IMR-90 (cell line): ENCODE data around the gene CACNB2. TPM values are rescaled to one million over a fixed set of nuclear protein-coding genes. Genes with fewer than 3 reads are reported as not detected.
A peak's percentile ranks its signal among the peaks of the same experiment; 100 is the strongest.
"Not testable (repeated sequence)": the region's sequence is repeated elsewhere in the genome, so short reads cannot be mapped to it uniquely, and the experiment has no call there.

Experiments used
- ATAC-seq: fragments of 200-7000 bp; cut with Tn5 transposase; 2 replicates; pipeline ENCODE4 v1.9.1; 2020; ENCODE audit warnings: low read depth, mild to moderate bottlenecking, moderate library complexity
- BruUV-seq: library from RNA; stranded (reverse); fragments of 400-500 nt; replicated peaks from 2 replicates; lab custom pipeline; 2021; lab: Mats Ljungman, UMichigan
- CTCF ChIA-PET: fragments of 300-600 bp; formaldehyde crosslinking; extraction: SDS; loops from one replicate; lab custom pipeline; 2021; ENCODE audit warnings: antibody characterized with exemption; lab: Yijun Ruan, JAX
- POLR2A ChIA-PET: fragments of 300-600 bp; sonication (Branson Sonifier 250); formaldehyde crosslinking; loops from one replicate; lab custom pipeline; 2022; ENCODE audit warnings: antibody characterized with exemption; ENCODE audit not compliant: unreplicated experiment; lab: Charles Lee
- DNase-seq: peaks from one replicate; pipeline ENCODE4 v3.0.0; 2013
- H2AFZ ChIP-seq: replicated peaks from 2 replicates; pipeline ENCODE3; 2013; ENCODE audit warnings: low read length, mild to moderate bottlenecking; ENCODE audit not compliant: poor library complexity
- H2AK5ac ChIP-seq: 2 replicates; pipeline ENCODE4 v1.6.1; 2013; ENCODE audit warnings: low read depth, low read length, inconsistent platforms
- H2AK9ac ChIP-seq: replicated peaks from 2 replicates; pipeline ENCODE3; 2013; ENCODE audit warnings: mild to moderate bottlenecking, low read depth, low read length, moderate library complexity; ENCODE audit not compliant: poor library complexity
- H2BK120ac ChIP-seq: 2 replicates; pipeline ENCODE4 v1.6.1; 2013; ENCODE audit warnings: low read depth, low read length, inconsistent platforms
- H2BK15ac ChIP-seq: 3 replicates; pipeline ENCODE4 v1.6.1; 2013; ENCODE audit warnings: low read depth, low read length, inconsistent platforms
- H2BK20ac ChIP-seq: 2 replicates; pipeline ENCODE4 v1.6.1; 2013; ENCODE audit warnings: low read depth, mild to moderate bottlenecking, inconsistent platforms, low read length, moderate library complexity
- H2BK5ac ChIP-seq: 2 replicates; pipeline ENCODE4 v1.6.1; 2013; ENCODE audit warnings: mild to moderate bottlenecking, low read depth, low read length, inconsistent platforms; ENCODE audit not compliant: poor library complexity, severe bottlenecking
- H3K14ac ChIP-seq: replicated peaks from 2 replicates; pipeline ENCODE4 v1.6.1; 2013; ENCODE audit warnings: low read depth, low read length, inconsistent platforms
- H3K18ac ChIP-seq: 2 replicates; pipeline ENCODE4 v1.6.1; 2013; ENCODE audit warnings: low read depth, low read length, control low read depth
- H3K23ac ChIP-seq: 2 replicates; pipeline ENCODE4 v1.6.1; 2013; ENCODE audit warnings: low read depth, low read length, inconsistent platforms
- H3K27ac ChIP-seq: 2 replicates; pipeline ENCODE4 v1.5.1; 2013; ENCODE audit warnings: mild to moderate bottlenecking, control low read depth, low read length; ENCODE audit not compliant: insufficient read depth
- H3K27me3 ChIP-seq: 2 replicates; pipeline ENCODE4 v1.6.1; 2013; ENCODE audit warnings: low read length; ENCODE audit not compliant: control insufficient read depth, insufficient read depth
- H3K36me3 ChIP-seq: 2 replicates; pipeline ENCODE4 v1.6.1; 2013; ENCODE audit warnings: low read length, mixed read lengths; ENCODE audit not compliant: control insufficient read depth, insufficient read depth
- H3K4ac ChIP-seq: 2 replicates; pipeline ENCODE4 v1.6.1; 2013; ENCODE audit warnings: low read depth, low read length, inconsistent platforms
- H3K4me1 ChIP-seq: 2 replicates; pipeline ENCODE4 v1.6.1; 2013; ENCODE audit warnings: low read length, mixed read lengths; ENCODE audit not compliant: control insufficient read depth, insufficient read depth
- H3K4me2 ChIP-seq: 2 replicates; pipeline ENCODE4 v1.6.1; 2013; ENCODE audit warnings: low read depth, mild to moderate bottlenecking, control low read depth, low read length, moderate library complexity
- H3K4me3 ChIP-seq: 2 replicates; pipeline ENCODE4 v1.5.1; 2013; ENCODE audit warnings: low read depth, mild to moderate bottlenecking, control low read depth, low read length, moderate library complexity; ENCODE audit not compliant: insufficient read depth
- H3K56ac ChIP-seq: 2 replicates; pipeline ENCODE4 v1.6.1; 2013; ENCODE audit warnings: low read length, inconsistent platforms; ENCODE audit not compliant: insufficient read depth; ENCODE audit errors: extremely low read depth
- H3K79me1 ChIP-seq, 2 experiments: 2 replicates each; pipeline ENCODE4 v1.6.1; 2013; ENCODE audit warnings: low read length in 2 of 2, inconsistent platforms in 1 of 2, low read depth in 1 of 2
- H3K9ac ChIP-seq: 2 replicates; pipeline ENCODE4 v1.6.1; 2013; ENCODE audit warnings: low read depth, low read length, control low read depth
- H3K9me1 ChIP-seq: 2 replicates; pipeline ENCODE4 v1.6.1; 2013; ENCODE audit warnings: low read length, inconsistent platforms; ENCODE audit not compliant: insufficient read depth
- H3K9me3 ChIP-seq: 2 replicates; pipeline ENCODE4 v1.6.1; 2013; ENCODE audit warnings: low read length; ENCODE audit not compliant: control insufficient read depth, insufficient read depth
- H4K20me1 ChIP-seq: 2 replicates; pipeline ENCODE4 v1.6.1; 2013; ENCODE audit warnings: low read length, inconsistent platforms; ENCODE audit not compliant: insufficient read depth
- H4K5ac ChIP-seq: 2 replicates; pipeline ENCODE4 v1.6.1; 2013; ENCODE audit warnings: mild to moderate bottlenecking, low read depth, low read length, control low read depth
- H4K8ac ChIP-seq, 2 experiments: 2 replicates each; pipeline ENCODE4 v1.6.1; 2013; ENCODE audit warnings: low read depth in 2 of 2, low read length in 2 of 2, control low read depth in 1 of 2, inconsistent platforms in 1 of 2
- H4K91ac ChIP-seq: 2 replicates; pipeline ENCODE4 v1.6.1; 2013; ENCODE audit warnings: low read depth, low read length, inconsistent platforms; ENCODE audit not compliant: insufficient read depth
- WGBS, 2 experiments: methylation state at CpG; one replicate each; pipeline versions ENCODE4 v1.1.5 to v1.1.7; 2013; ENCODE audit warnings: missing lambda C conversion rate in 2 of 2; ENCODE audit not compliant: insufficient read length in 1 of 2; ENCODE audit errors: extremely low coverage in 2 of 2; 5-methylcytosine and 5-hydroxymethylcytosine counted together
- dilution Hi-C: fragments of 300-500 bp; cut with HindIII; formaldehyde crosslinking; loops from one replicate; pipeline ENCODE4 v1.14.3; 2018; ENCODE audit warnings: low sequenced_read_pairs; ENCODE audit not compliant: unreplicated experiment
- in situ Hi-C: fragments of 300-500 bp; cut with MboI; formaldehyde crosslinking; loops from 3 replicates; pipeline ENCODE4 v1.14.3; 2019; ENCODE audit warnings: low sequenced_read_pairs, inconsistent platforms, mixed read lengths
- intact Hi-C: fragments of 100-400 bp; cut with micrococcal nuclease; formaldehyde crosslinking; loops from 2 replicates; pipeline ENCODE4 v1.10.0; 2022
- polyA plus RNA-seq, 3 experiments: library from polyadenylated mRNA; depleted of rRNA; stranded (reverse); fragments of >200 nt; gene quantifications; 2 replicates each; pipeline ENCODE4 v1.2.3, GENCODE V29; 2012; ENCODE audit warnings: low replicate concordance in 1 of 3
- total RNA-seq: library from RNA; depleted of rRNA; stranded (reverse); fragments of >200 nt; gene quantifications from 2 replicates; pipeline ENCODE4 v1.2.3, GENCODE V29; 2012

The CACNB2 gene
- total and polyA plus RNA-seq, 2 of the 4 experiments (the other 2 are of a cell fraction): 0.36 TPM

DNA sequence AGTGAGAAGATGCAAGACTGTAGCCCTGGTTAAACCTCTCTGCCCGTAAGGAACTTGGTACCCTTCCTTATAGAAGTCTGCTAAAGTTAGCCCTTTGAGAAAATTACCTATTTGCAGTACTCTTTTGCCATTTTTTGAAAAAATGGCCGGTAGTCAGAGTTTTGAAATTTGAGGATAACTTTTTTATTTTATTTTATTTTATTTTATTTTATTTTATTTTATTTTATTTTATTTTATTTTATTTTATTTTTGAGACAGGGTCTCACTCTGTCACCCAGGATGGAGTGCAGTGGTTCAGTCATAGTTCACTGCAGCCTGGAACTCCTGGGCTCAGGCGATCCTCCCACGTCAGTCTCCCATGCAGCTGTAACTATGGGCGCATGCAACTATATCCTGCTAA is 41.2 kb downstream of the CACNB2 start:
- ATAC-seq, H3K18ac ChIP-seq, H3K4ac ChIP-seq, intact Hi-C loops, H2AK5ac ChIP-seq, H4K5ac ChIP-seq, H3K79me1 ChIP-seq, H3K9me1 ChIP-seq, POLR2A ChIA-PET, H3K27ac ChIP-seq, H2AFZ ChIP-seq, H3K4me3 ChIP-seq, H2BK20ac ChIP-seq, H2BK120ac ChIP-seq, H3K56ac ChIP-seq, H3K9me3 ChIP-seq, H4K8ac ChIP-seq, H3K27me3 ChIP-seq, H2BK5ac ChIP-seq, H3K4me1 ChIP-seq, H2AK9ac ChIP-seq, in situ Hi-C loops, H4K91ac ChIP-seq, H3K36me3 ChIP-seq, H4K20me1 ChIP-seq, H3K14ac ChIP-seq, H2BK15ac ChIP-seq, dilution Hi-C loops, BruUV-seq, H3K4me2 ChIP-seq, H3K9ac ChIP-seq, DNase-seq, CTCF ChIA-PET: not testable (repeated sequence)
- 100% methylated on average over 1 of the region's 5 CpGs; no CpG with 5 or more reads in 1 of the 2 experiments for WGBS, 2 experiments
- H3K23ac ChIP-seq: peak overlapping the region; percentile 15; the same call in 1 of the 2 replicates
